Endothelial cell of umbilical vein (primary cell): ENCODE data around the gene TRIM65. TPM values are rescaled to one million over a fixed set of nuclear protein-coding genes. Genes with fewer than 3 reads are reported as not detected.
"Not testable (repeated sequence)": the region's sequence is repeated elsewhere in the genome, so short reads cannot be mapped to it uniquely, and the experiment has no call there.

Source experiments
- BruUV-seq: library from RNA; stranded (reverse); fragments of 400-500 nt; replicated peaks from 2 replicates; lab custom pipeline; 2021; lab: Mats Ljungman, UMichigan
- CTCF ChIA-PET: fragments of 300-600, 350-600 bp; sonication (Branson Sonifier 250); formaldehyde crosslinking; loops from one replicate; lab custom pipeline; 2021; ENCODE audit warnings: antibody characterized with exemption, inconsistent platforms; lab: Charles Lee
- POLR2A ChIA-PET: fragments of 300-600, 350-600 bp; sonication (Branson Sonifier 250); formaldehyde crosslinking; loops from one replicate; lab custom pipeline; 2021; ENCODE audit warnings: antibody characterized with exemption, inconsistent platforms; lab: Charles Lee
- DNase-seq: peaks from one replicate; pipeline ENCODE4 v3.0.0-alpha.2; 2011; ENCODE audit warnings: low read depth, low spot score
- FAIRE-seq: peaks from 2 replicates; lab custom pipeline; 2011; peaks lifted over from hg19 to GRCh38; lab: Jason Lieb, UNC
- H2AFZ ChIP-seq: 2 replicates; pipeline ENCODE4 v1.6.0; 2012; ENCODE audit warnings: low read depth, low read length, control low read depth, inconsistent platforms
- H3K27ac ChIP-seq: 2 replicates; pipeline ENCODE4 v1.5.1; 2011; ENCODE audit warnings: low read depth, mild to moderate bottlenecking, control low read depth, low read length, moderate library complexity; ENCODE audit not compliant: insufficient read depth
- H3K27me3 ChIP-seq, 2 experiments: 2 replicates each; pipeline versions ENCODE4 v1.6.0 to v1.6.1; 2011; ENCODE audit warnings: low read length in 2 of 2, mixed read lengths in 1 of 2; ENCODE audit not compliant: control insufficient read depth in 2 of 2, insufficient read depth in 2 of 2
- H3K36me3 ChIP-seq, 2 experiments: 2 replicates in 1 of 2; 3 replicates in 1 of 2; pipeline ENCODE4 v1.5.1; 2011; ENCODE audit warnings: low read length in 2 of 2, mild to moderate bottlenecking in 1 of 2, moderate library complexity in 1 of 2; ENCODE audit not compliant: control insufficient read depth in 2 of 2, insufficient read depth in 2 of 2; ENCODE audit errors: extremely low read depth in 1 of 2
- H3K4me1 ChIP-seq: 3 replicates; pipeline ENCODE4 v1.5.1; 2011; ENCODE audit warnings: mild to moderate bottlenecking, low read length; ENCODE audit not compliant: control insufficient read depth, insufficient read depth; ENCODE audit errors: extremely low read depth
- H3K4me2 ChIP-seq: 2 replicates; pipeline ENCODE4 v1.6.1; 2011; ENCODE audit warnings: low read length, control low read depth, mixed read lengths; ENCODE audit not compliant: insufficient read depth
- H3K4me3 ChIP-seq, 3 experiments: fragments of 200-600 bp in 1 of 3; sonication (generic), shearing (Covaris generic) in 1 of 3; replicated peaks in 1 of 3; 2 replicates each; pipeline ENCODE4 v1.5.1; 2011 to 2016; ENCODE audit warnings: control low read depth in 3 of 3, low read length in 3 of 3, mild to moderate bottlenecking in 2 of 3, inconsistent platforms in 1 of 3, low read depth in 1 of 3, moderate library complexity in 1 of 3; ENCODE audit not compliant: insufficient read depth in 1 of 3
- H3K79me2 ChIP-seq: 2 replicates; pipeline ENCODE4 v1.6.0; 2012; ENCODE audit warnings: low read length, inconsistent platforms; ENCODE audit not compliant: control insufficient read depth, insufficient read depth
- H3K9ac ChIP-seq: replicated peaks from 2 replicates; pipeline ENCODE3; 2011; ENCODE audit warnings: low read length, control low read depth; ENCODE audit not compliant: insufficient read depth; ENCODE audit errors: extremely low read depth
- H3K9me1 ChIP-seq: replicated peaks from 3 replicates; pipeline ENCODE4 v1.6.0; 2011; ENCODE audit warnings: mild to moderate bottlenecking, low read length; ENCODE audit not compliant: control insufficient read depth, insufficient read depth; ENCODE audit errors: extremely low read depth
- H3K9me3 ChIP-seq: replicated peaks from 2 replicates; pipeline ENCODE4 v1.5.1; 2012; ENCODE audit warnings: low read length, inconsistent platforms; ENCODE audit not compliant: control insufficient read depth, insufficient read depth
- H4K20me1 ChIP-seq: replicated peaks from 2 replicates; pipeline ENCODE3; 2011; ENCODE audit warnings: mild to moderate bottlenecking, low read length; ENCODE audit not compliant: control insufficient read depth, insufficient read depth; ENCODE audit errors: extremely low read depth
- CTCF ChIP-seq, 2 donors: IDR thresholded peaks; 1 replicate in 1 of 2; 2 replicates in 1 of 2; pipeline ENCODE4 v1.5.1; 2011; ENCODE audit warnings: low read length in 2 of 2, mild to moderate bottlenecking in 2 of 2, moderate library complexity in 2 of 2, control low read depth in 1 of 2, inconsistent platforms in 1 of 2, low read depth in 1 of 2; ENCODE audit not compliant: insufficient read depth in 1 of 2; ENCODE audit errors: extremely low read depth in 1 of 2
- EZH2 ChIP-seq: IDR thresholded peaks from 2 replicates; pipeline ENCODE4 v1.6.1; 2012; ENCODE audit warnings: borderline replicate concordance, low read depth, mild to moderate bottlenecking, moderate library complexity, low read length, inconsistent platforms; ENCODE audit not compliant: severe bottlenecking
- MYC ChIP-seq: IDR thresholded peaks from one replicate; pipeline ENCODE4 v1.6.1; 2011; ENCODE audit warnings: mild to moderate bottlenecking, low read depth, low read length
- POLR2A ChIP-seq: IDR thresholded peaks from 2 replicates; pipeline ENCODE4 v1.6.1; 2012; ENCODE audit warnings: low read depth, mild to moderate bottlenecking, control low read depth, low read length
- POLR2AphosphoS5 ChIP-seq: IDR thresholded peaks from 2 replicates; pipeline ENCODE4 v1.6.1; 2012; ENCODE audit warnings: low read depth, mild to moderate bottlenecking, control low read depth, low read length, moderate library complexity; ENCODE audit not compliant: insufficient read depth
- dilution Hi-C: fragments of 300-500 bp; cut with MboI; formaldehyde crosslinking; loops from one replicate; pipeline ENCODE4 v1.15.0; 2019; ENCODE audit warnings: low sequenced_read_pairs; ENCODE audit not compliant: extremely low pct_ligation_motif_present
- intact Hi-C: fragments of 100-400 bp; cut with micrococcal nuclease; formaldehyde crosslinking; loops from one replicate; pipeline ENCODE4 v1.10.0; 2022
- polyA plus RNA-seq, 4 experiments: library from polyadenylated mRNA; depleted of rRNA in 3 of 4; stranded (reverse) in 3 of 4; unstranded in 1 of 4; fragments of >200 nt; gene quantifications; 2 replicates each; pipeline versions ENCODE4 v1.2.1 to v1.2.3, GENCODE V29; 2011 to 2012; ENCODE audit warnings: missing spikeins in 1 of 4
- total RNA-seq: library from RNA; stranded (reverse); gene quantifications from 2 replicates; pipeline ENCODE4 v1.2.3, GENCODE V29; 2021

Gene TRIM65
- total and polyA plus RNA-seq, 2 donors (not counting 3 experiments of a cell fraction or from before 2014, with no cell fraction given), result 19.3 to 33.5 TPM

GRCh38 chr17:75861927-75862317, 34.8 kb downstream of the TRIM65 start:
- CTCF ChIA-PET, result interaction anchor here (1.1 to 11.3 kb wide), 11 partner anchors 12 to 112 kb away, joined by 3 to 241 read pairs (median 5); partner anchors contain the start of genes GALK1, TRIM47 and TRIM65
- dilution Hi-C loops (no loop called here), intact Hi-C loops (no loop called here)
- DNase-seq (no peak), FAIRE-seq (no peak)
- Histone ChIP-seq H3K79me2 (no peaks in the 10 kb centered on the region), H4K20me1 (no peaks in the 10 kb centered on the region), H3K27ac (no peak overlapping the region), H3K4me3 (no peak overlapping the region), H3K9me1 (no peaks in the 10 kb centered on the region), H3K9me3 (no peaks in the 10 kb centered on the region), H3K27me3 (no peaks in the 10 kb centered on the region), H3K4me1 (peaks cover 10% of the 10 kb centered on the region), H3K9ac (no peak overlapping the region), H3K4me2 (no peak overlapping the region), H2AFZ (no peak overlapping the region), H3K36me3 (no peaks in the 10 kb centered on the region)
- POLR2A ChIA-PET, result no interaction called here
- no TSS peak for BruUV-seq
- TF ChIP-seq POLR2A (no peak), CTCF (IDR thresholded peaks at IDR 0.05; ENCODE audit: extremely low read depth in 1 of 2, insufficient read depth in 1 of 2, low read depth in 1 of 2, low read length in 2 of 2) (no peak), POLR2AphosphoS5 (no peak), EZH2 (no peak), MYC (no peak)

- POLR2A ChIA-PET, result interaction anchor here (1.0 to 2.5 kb wide), 4 partner anchors 10 to 79 kb away, joined by 5 to 17 read pairs (median 9); a partner anchor contains a TSS
These were observed 37.4 kb downstream of the TRIM65 start for GRCh38 chr17:75859358-75859757.

More at GRCh38 chr17:75859358-75859757, 37.4 kb downstream of the TRIM65 start:
- DNase-seq, H3K4me2 ChIP-seq, H3K27me3 ChIP-seq, H2AFZ ChIP-seq, intact Hi-C loops, H3K9me1 ChIP-seq, H4K20me1 ChIP-seq, H3K4me3 ChIP-seq, H3K36me3 ChIP-seq, BruUV-seq, H3K9ac ChIP-seq, H3K9me3 ChIP-seq, dilution Hi-C loops, H3K79me2 ChIP-seq, FAIRE-seq: not testable (repeated sequence)
- Histone ChIP-seq H3K27ac (peak overlapping the region; percentile 93), H3K4me1 (peaks cover 22% of the 10 kb centered on the region)
- CTCF ChIA-PET, result interaction anchor here (0.6 to 11.3 kb wide), 8 partner anchors 11 to 95 kb away, joined by 3 to 241 read pairs (median 5); partner anchors contain the start of genes GALK1 and TRIM47
